Activated T-helper 17 cell treated with anti-CD3 and anti-CD28 coated beads, Interleukin-2, amount 50 U/mL, for 72 hours (primary cell): ENCODE measurements around the gene NUP210. TPM values are rescaled to one million over a fixed set of nuclear protein-coding genes. Genes with fewer than 3 reads are reported as not detected.
A peak's percentile ranks its signal among the peaks of the same experiment; 100 is the strongest.
"Not testable (repeated sequence)": the region's sequence is repeated elsewhere in the genome, so short reads cannot be mapped to it uniquely, and the experiment has no call there.

Experiments
- ATAC-seq: fragments of 150-1000 bp; cut with Tn5 transposase; replicated peaks from 2 replicates; pipeline ENCODE4 v1.10.0; 2021; ENCODE audit warnings: mild to moderate bottlenecking, moderate library complexity
- H3K27ac Mint-ChIP-seq: one replicate; pipeline ENCODE4 v1.8.0; 2022; ENCODE audit warnings: mixed read lengths
- H3K27me3 Mint-ChIP-seq: one replicate; pipeline ENCODE4 v1.8.0; 2022; ENCODE audit warnings: mixed read lengths
- H3K36me3 Mint-ChIP-seq: one replicate; pipeline ENCODE4 v1.8.0; 2022; ENCODE audit warnings: low read depth, mild to moderate bottlenecking, mixed read lengths
- H3K4me1 Mint-ChIP-seq: one replicate; pipeline ENCODE4 v1.8.0; 2022; ENCODE audit warnings: mixed read lengths
- H3K4me3 Mint-ChIP-seq: one replicate; pipeline ENCODE4 v1.8.0; 2022; ENCODE audit warnings: mild to moderate bottlenecking, mixed read lengths
- H3K9me3 Mint-ChIP-seq: one replicate; pipeline ENCODE4 v1.8.0; 2022; ENCODE audit warnings: mixed read lengths
- total RNA-seq, 2 donors: library from RNA; stranded (reverse); gene quantifications; one replicate each; pipeline ENCODE4 v1.2.3, GENCODE V29; 2022

NUP210 gene
- total RNA-seq, 2 donors from 2014 or later: 86.9 to 146 TPM

- H3K4me3 Mint-ChIP-seq: peak overlapping the region; percentile 90
- H3K4me1 Mint-ChIP-seq: no peaks in the 10 kb centered on the region
Observed at GRCh38 chr3:13451301-13451673, 31.2 kb upstream of the NUP210 start.

GRCh38 chr3:13442882-13443281, 22.8 kb upstream of the NUP210 start:
- not testable (repeated sequence) for H3K27me3 Mint-ChIP-seq, H3K36me3 Mint-ChIP-seq, ATAC-seq, H3K27ac Mint-ChIP-seq, H3K4me3 Mint-ChIP-seq, H3K9me3 Mint-ChIP-seq, H3K4me1 Mint-ChIP-seq

More at GRCh38 chr3:13451301-13451673, 31.2 kb upstream of the NUP210 start:
- H3K36me3 Mint-ChIP-seq: no peaks in the 10 kb centered on the region
- H3K27me3 Mint-ChIP-seq: no peaks in the 10 kb centered on the region
- H3K27ac Mint-ChIP-seq: peak overlapping the region; percentile 85
- H3K9me3 Mint-ChIP-seq: no peaks in the 10 kb centered on the region
- ATAC-seq: peak; percentile 54

- Mint-ChIP-seq H3K36me3 (no peaks in the 10 kb centered on the region), H3K4me3 (no peak overlapping the region), H3K9me3 (no peaks in the 10 kb centered on the region), H3K27me3 (no peaks in the 10 kb centered on the region), H3K4me1 (no peaks in the 10 kb centered on the region), H3K27ac (no peak overlapping the region)
- ATAC-seq: no peak
Observed at GRCh38 chr3:13440204-13440817, 20.2 kb upstream of the NUP210 start.

GRCh38 chr3:13436213-13436612, 16.1 kb upstream of the NUP210 start:
- not testable (repeated sequence) for H3K27ac Mint-ChIP-seq, H3K27me3 Mint-ChIP-seq, H3K4me3 Mint-ChIP-seq, H3K36me3 Mint-ChIP-seq, H3K9me3 Mint-ChIP-seq, ATAC-seq, H3K4me1 Mint-ChIP-seq

GRCh38 chr3:13433912-13434311, 13.8 kb upstream of the NUP210 start:
- no peaks in the 10 kb centered on the region for H3K9me3 Mint-ChIP-seq
- H3K27ac Mint-ChIP-seq: no peak overlapping the region
- no peaks in the 10 kb centered on the region for H3K4me1 Mint-ChIP-seq
- ATAC-seq: no peak
- no peaks in the 10 kb centered on the region for H3K27me3 Mint-ChIP-seq
- H3K4me3 Mint-ChIP-seq: no peak overlapping the region
- H3K36me3 Mint-ChIP-seq: no peaks in the 10 kb centered on the region

GRCh38 chr3:13432093-13432492, 12.0 kb upstream of the NUP210 start:
- Mint-ChIP-seq H3K27ac (no peak overlapping the region), H3K4me3 (no peak overlapping the region), H3K4me1 (no peaks in the 10 kb centered on the region), H3K36me3 (no peaks in the 10 kb centered on the region), H3K27me3 (no peaks in the 10 kb centered on the region), H3K9me3 (no peaks in the 10 kb centered on the region)
- no peak for ATAC-seq

GRCh38 chr3:13430411-13430875, 10.3 kb upstream of the NUP210 start:
- not testable (repeated sequence) for ATAC-seq, H3K36me3 Mint-ChIP-seq, H3K9me3 Mint-ChIP-seq, H3K4me3 Mint-ChIP-seq, H3K27ac Mint-ChIP-seq, H3K4me1 Mint-ChIP-seq, H3K27me3 Mint-ChIP-seq

- peaks cover 7% of the 10 kb centered on the region for H3K4me1 Mint-ChIP-seq
- no peaks in the 10 kb centered on the region for H3K9me3 Mint-ChIP-seq
- H3K27me3 Mint-ChIP-seq: no peaks in the 10 kb centered on the region
- no peak for ATAC-seq
- no peaks in the 10 kb centered on the region for H3K36me3 Mint-ChIP-seq
- peak overlapping the region; percentile 27 for H3K4me3 Mint-ChIP-seq
- H3K27ac Mint-ChIP-seq: no peak overlapping the region
Observed at GRCh38 chr3:13429631-13430291, 9.6 kb upstream of the NUP210 start.

- not testable (repeated sequence) for H3K9me3 Mint-ChIP-seq, H3K36me3 Mint-ChIP-seq, H3K27me3 Mint-ChIP-seq, H3K4me1 Mint-ChIP-seq
- peak overlapping the region; percentile 88 for H3K27ac Mint-ChIP-seq
- peak overlapping the region; percentile 65 for H3K4me3 Mint-ChIP-seq
- peak; percentile 25 for ATAC-seq
Observed at GRCh38 chr3:13428678-13429077, 8.6 kb upstream of the NUP210 start.

GRCh38 chr3:13427662-13428603, 7.8 kb upstream of the NUP210 start:
- no peaks in the 10 kb centered on the region for H3K36me3 Mint-ChIP-seq
- peak; percentile 91 for ATAC-seq
- peak overlapping the region; percentile 65 for H3K4me3 Mint-ChIP-seq

GRCh38 chr3:13426591-13426990, 6.5 kb upstream of the NUP210 start:
- Mint-ChIP-seq H3K9me3 (no peaks in the 10 kb centered on the region), H3K4me3 (no peak overlapping the region), H3K4me1 (peaks cover 13% of the 10 kb centered on the region), H3K27ac (no peak overlapping the region), H3K36me3 (no peaks in the 10 kb centered on the region), H3K27me3 (no peaks in the 10 kb centered on the region)
- no peak for ATAC-seq

More at GRCh38 chr3:13427662-13428603, 7.8 kb upstream of the NUP210 start:
- Mint-ChIP-seq H3K27me3 (no peaks in the 10 kb centered on the region), H3K9me3 (no peaks in the 10 kb centered on the region), H3K4me1 (peaks cover 7% of the 10 kb centered on the region), H3K27ac (peak overlapping the region; percentile 88)

- no peak for ATAC-seq
- H3K27me3 Mint-ChIP-seq: no peaks in the 10 kb centered on the region
- H3K4me3 Mint-ChIP-seq: peak overlapping the region; percentile 4
- peaks cover 19% of the 10 kb centered on the region for H3K4me1 Mint-ChIP-seq
- peak overlapping the region; percentile 21 for H3K27ac Mint-ChIP-seq
- peaks cover 3% of the 10 kb centered on the region for H3K36me3 Mint-ChIP-seq
- no peaks in the 10 kb centered on the region for H3K9me3 Mint-ChIP-seq
Observed at GRCh38 chr3:13425689-13426088, 5.6 kb upstream of the NUP210 start.

GRCh38 chr3:13424865-13425617, 4.9 kb upstream of the NUP210 start:
- H3K4me3 Mint-ChIP-seq: peak overlapping the region; percentile 4
- H3K9me3 Mint-ChIP-seq: no peaks in the 10 kb centered on the region
- H3K27me3 Mint-ChIP-seq: no peaks in the 10 kb centered on the region
- H3K4me1 Mint-ChIP-seq: peaks cover 19% of the 10 kb centered on the region
- H3K36me3 Mint-ChIP-seq: peaks cover 5% of the 10 kb centered on the region
- H3K27ac Mint-ChIP-seq: peak overlapping the region; percentile 21
- ATAC-seq: no peak
